Transverse colon (tissue), 4 donors: ENCODE data around the gene CEP57L1.

Experiments used
- POLR2A ChIP-seq: fragments of 450-650 bp; IDR thresholded peaks from one replicate; pipeline ENCODE4 v1.6.1; 2016; ENCODE audit warnings: antibody characterized with exemption, mild to moderate bottlenecking, moderate library complexity
- POLR2AphosphoS5 ChIP-seq, 3 donors: sonication (generic); formaldehyde crosslinking; IDR thresholded peaks; one replicate each; pipeline ENCODE4 v1.6.1; 2016; ENCODE audit warnings: antibody characterized with exemption in 3 of 3
- TF ChIP-seq, protein P1 (sequence below), 5 experiments: fragments of 200-600 bp in 3 of 5; fragments of 450-650 bp in 2 of 5; sonication (generic) in 3 of 5; IDR thresholded peaks; 1 replicate in 2 of 5; 2 replicates in 3 of 5; pipeline ENCODE4 v1.5.1; 2016 to 2017; ENCODE audit warnings: antibody characterized with exemption in 5 of 5, inconsistent platforms in 3 of 5, mild to moderate bottlenecking in 2 of 5, moderate library complexity in 1 of 5

DNA sequence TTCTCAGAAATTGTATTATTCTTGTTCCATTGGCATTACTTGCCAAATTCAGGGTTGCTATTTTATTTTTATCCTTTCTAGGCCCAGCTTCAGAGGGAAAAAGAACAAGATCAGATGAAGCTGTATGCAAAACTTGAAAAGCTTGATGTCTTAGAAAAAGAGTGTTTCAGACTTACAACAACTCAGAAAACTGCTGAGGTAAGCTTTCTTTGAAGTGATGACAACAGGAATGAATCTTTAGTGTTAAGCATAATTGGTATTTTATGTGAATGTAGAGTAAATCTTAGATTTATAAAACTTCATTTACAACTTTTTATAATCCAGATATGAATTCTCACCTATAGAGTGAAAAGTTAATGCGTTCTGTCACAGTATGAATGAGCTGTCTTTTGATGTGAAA is 58.4 kb downstream of the CEP57L1 start:
- no peak for TF ChIP-seq POLR2AphosphoS5 (IDR thresholded peaks at IDR 0.05)
- TF ChIP-seq POLR2A, result no peak
- TF ChIP-seq, protein P1, sequence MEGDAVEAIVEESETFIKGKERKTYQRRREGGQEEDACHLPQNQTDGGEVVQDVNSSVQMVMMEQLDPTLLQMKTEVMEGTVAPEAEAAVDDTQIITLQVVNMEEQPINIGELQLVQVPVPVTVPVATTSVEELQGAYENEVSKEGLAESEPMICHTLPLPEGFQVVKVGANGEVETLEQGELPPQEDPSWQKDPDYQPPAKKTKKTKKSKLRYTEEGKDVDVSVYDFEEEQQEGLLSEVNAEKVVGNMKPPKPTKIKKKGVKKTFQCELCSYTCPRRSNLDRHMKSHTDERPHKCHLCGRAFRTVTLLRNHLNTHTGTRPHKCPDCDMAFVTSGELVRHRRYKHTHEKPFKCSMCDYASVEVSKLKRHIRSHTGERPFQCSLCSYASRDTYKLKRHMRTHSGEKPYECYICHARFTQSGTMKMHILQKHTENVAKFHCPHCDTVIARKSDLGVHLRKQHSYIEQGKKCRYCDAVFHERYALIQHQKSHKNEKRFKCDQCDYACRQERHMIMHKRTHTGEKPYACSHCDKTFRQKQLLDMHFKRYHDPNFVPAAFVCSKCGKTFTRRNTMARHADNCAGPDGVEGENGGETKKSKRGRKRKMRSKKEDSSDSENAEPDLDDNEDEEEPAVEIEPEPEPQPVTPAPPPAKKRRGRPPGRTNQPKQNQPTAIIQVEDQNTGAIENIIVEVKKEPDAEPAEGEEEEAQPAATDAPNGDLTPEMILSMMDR (IDR thresholded peaks at IDR 0.05), result no peak
